Activated effector memory CD4-positive, alpha-beta T cell treated with Interleukin-2 at 50 U/mL for 16 hours (primary cell): Measurements from ENCODE around the gene FOXA3.
A peak's percentile ranks its signal among the peaks of the same experiment; 100 is the strongest.

Experiments used
- DNase-seq: peaks from one replicate; pipeline ENCODE4 v3.0.0-alpha.2; 2020

The FOXA3 gene

DNA sequence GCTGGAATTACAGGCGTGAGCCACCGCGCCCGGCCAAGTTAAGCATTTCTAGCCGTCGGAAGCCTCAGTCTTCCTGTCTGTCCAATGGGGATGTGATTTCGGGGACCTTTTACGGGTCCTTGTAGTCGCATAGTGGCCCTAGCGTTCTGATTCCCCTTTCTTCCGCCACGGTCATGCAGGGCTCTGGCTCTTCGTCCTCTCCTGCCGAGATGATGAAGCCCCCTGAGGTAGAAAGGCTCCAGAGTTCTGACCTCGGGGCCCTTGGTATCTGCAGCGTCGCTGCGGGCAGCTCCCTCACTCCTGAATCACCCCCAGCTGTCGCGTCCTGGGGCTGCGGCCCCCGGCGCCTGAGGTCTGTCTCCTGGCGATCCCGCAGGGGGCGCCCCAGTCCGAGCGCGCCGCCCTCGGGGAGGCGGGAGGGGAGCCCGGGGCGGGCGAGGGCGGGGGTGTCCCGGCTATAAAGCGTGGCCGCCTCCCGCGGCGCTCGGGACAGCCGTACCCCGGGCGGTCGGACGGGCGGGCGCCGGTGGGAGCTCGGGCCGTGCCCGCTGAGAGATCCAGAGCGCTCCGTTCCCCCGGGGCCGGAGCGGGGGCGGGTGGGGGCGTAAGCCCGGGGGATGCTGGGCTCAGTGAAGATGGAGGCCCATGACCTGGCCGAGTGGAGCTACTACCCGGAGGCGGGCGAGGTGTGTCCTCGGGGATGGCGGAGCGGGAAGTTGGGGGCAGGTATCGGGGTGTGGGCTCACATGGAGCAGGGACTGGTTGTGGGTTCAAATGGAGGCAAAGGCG lies at the start of gene FOXA3:
TSS of gene FOXA3 (plus strand) at position 487 of the 789 bp plus-strand sequence. CDS start at position 618, 131 bp downstream.
- DNase-seq: peak; percentile 48

DNA sequence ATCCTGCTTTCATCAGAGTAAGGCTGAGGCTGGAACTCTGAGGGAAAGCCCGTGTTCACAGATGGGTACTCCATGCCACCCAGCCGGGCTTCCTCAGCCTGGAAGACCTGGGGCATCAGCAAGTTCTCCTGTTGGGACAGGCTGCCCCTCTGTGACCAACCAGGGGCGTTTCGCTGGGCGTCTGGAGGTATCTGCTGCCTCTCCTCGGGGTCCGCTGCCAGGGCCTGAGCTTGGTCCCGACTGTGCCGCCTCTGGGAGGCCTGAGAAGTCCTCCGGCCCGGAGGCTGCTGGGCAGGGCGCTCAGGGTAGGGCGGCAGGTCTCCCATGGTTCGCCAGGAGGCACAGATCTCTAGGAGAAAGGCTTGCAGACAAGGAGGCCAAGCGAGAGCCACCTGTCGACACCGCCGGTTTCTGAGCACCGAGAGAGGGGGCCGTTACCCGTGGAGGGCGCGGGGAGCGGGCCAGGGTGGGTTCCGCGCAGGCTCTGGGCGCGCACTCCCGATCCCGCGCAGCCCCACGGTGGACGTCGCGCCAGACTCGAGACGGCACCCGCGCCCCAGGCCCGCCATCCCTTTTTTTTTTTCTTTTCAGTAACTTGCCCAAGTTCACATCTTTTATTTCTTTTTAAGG lies 49.2 kb upstream of the FOXA3 start, which contains the start of gene RSPH6A:
TSS of gene RSPH6A (minus strand) at position 458 of the 630 bp plus-strand sequence. CDS start at position 326, 132 bp downstream.
- no peak for DNase-seq

DNA sequence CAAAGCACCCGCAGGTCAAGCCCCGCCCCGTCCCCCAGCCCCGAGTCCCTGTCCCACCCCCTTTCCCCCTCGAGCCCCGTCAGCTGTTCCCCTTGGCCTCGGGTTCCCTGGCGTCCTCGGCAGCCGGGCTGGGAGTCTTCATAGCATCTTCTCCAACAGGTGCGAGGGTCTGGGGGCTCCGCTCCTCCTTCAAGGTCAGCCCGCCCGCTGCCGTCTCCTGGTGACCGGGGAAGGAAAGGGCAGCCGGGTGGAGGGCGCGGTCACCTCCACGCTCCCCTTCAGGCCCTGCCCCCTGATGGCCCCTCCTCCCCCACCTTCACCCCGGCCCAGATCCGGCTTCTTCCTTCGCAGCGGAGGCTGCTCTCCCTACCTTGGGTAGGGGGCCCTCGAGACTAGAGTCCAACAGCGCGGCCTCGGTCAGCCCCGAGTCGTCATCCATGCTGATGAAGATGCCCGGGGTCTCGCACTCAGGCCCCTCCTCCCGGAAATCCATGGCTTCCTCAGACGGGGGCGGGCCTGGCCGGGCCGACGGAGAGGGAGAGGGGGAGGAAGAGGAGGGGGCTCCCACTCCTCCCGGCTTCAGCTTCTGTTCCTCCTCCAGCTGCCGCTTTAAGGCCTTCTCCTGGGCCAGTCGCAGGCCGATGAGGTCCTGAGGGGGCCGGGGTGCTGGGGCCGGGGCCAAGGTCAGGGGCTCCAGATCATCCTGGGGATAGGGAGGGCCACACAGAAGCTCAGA lies 48.5 kb upstream of the FOXA3 start:
- DNase-seq: no peak

DNA sequence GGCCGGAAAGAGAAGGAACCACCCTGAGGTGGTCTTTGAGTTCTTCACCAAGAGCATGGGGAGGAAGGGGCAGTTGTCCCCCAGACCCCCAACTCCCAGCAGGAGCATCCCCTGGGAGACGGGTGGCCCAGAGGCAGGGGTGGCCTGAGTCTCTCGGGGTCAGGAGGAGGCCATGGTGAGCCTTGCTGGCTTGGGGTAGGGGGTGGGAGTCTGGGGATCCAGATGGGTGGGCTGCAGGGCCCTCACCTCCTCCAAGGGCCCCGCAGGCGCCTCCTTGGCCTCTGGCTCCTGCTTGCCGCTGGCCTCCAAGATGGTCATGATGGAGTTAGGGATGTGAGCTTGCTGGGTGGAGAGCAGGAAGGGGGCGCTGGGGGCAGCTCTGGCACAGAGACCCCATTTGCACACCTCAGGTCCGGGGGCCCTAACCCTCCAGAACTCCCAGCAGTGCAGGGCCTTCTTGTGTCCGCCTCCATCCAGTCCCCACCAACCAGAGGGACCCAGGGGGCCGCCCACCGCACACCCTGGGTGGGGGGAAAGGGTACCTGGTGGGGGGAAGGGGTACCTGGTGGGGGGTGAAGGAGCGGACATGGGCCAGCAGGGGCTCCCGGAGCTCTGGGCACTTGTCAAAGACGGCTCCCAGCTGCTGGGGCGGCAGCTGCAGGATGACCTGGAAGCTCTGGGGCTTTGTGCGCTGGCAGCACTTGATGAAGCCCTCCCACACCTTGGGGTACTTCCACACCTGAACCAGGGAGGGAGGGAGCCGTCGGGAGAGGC lies 47.7 kb upstream of the FOXA3 start:
- DNase-seq: no peak

DNA sequence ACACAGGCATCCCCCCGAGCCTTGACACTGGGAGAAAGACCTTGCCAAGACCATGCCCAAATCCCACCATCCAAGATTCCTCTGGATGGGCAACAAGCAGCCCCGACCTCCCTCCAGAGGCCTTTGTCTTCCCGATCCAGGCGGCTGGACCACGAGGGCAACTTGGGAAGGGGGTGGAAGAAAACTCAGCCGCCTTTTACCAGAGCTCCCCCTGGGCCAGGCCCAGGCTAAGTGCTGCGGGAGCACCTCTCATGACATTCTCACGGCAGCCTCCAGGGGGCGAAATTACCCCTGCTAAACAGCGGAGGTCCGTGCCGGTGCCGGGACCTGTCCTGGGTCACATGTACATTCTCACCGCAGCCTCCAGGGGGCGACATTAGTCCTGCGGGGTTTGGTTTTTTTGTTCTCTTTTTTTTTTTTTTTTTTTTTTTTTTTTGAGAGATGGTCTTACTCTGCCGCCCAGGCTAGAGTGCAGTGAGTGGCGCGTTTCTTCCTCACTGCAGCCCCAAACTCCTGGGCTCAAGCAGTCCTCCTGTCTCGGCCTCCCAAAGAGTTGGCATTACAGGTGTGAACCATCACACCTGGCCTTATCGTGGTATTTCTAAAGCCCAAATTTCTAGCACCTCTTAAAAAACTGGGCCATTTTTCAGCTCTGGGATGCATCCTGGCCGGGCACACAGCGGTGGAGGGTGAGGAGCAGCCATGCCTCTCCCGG lies 47.0 kb upstream of the FOXA3 start:
- DNase-seq: peak; percentile 89

DNA sequence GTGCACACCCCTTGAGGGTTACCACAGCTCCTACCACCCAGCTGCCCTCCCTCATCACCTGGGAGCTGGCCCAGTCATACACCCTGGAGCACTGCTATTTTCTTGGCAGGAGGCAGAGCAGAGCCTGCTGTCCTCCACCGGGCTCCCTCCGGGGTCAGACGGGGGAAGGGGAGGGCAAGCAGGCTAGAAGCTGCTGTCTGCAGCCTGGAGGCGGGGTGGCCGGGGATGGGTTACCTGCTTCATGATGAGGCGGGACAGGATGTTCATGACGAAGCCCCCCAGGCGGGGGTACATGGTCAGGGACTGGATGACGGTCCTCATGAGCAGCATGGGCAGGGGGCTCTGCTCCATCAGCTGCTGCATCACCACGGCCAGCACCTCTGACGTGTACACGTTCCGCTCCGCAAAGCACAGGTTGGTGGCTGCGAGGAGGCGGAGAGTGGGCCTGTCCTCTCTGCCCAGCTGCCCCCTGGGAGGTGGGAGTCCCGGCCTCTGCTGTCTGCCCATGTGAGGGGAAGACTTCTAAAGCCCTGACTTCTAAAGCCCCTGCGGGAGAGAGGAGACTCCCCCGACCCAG lies 46.3 kb upstream of the FOXA3 start:
- DNase-seq: no peak

DNA sequence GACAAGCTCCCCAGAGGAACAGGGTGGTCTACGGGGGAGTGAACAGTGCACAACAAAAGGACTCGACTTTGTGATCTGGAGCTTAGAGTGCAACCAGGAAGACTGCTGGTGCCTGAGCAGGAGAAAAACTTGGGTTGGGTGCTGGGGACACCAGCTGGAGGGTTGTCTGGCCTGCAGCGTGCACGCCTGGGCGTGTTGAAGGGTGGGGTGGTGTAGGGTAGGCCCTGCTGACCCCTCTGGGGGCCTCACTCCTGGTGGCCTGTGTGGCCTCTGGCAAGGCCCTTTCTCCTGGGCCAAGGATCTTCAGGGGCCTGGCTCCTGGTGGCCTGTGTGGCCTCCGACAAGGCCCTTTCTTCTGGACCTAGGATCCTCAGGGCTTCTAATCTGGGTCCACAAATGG lies 44.4 kb upstream of the FOXA3 start:
- DNase-seq: no peak

DNA sequence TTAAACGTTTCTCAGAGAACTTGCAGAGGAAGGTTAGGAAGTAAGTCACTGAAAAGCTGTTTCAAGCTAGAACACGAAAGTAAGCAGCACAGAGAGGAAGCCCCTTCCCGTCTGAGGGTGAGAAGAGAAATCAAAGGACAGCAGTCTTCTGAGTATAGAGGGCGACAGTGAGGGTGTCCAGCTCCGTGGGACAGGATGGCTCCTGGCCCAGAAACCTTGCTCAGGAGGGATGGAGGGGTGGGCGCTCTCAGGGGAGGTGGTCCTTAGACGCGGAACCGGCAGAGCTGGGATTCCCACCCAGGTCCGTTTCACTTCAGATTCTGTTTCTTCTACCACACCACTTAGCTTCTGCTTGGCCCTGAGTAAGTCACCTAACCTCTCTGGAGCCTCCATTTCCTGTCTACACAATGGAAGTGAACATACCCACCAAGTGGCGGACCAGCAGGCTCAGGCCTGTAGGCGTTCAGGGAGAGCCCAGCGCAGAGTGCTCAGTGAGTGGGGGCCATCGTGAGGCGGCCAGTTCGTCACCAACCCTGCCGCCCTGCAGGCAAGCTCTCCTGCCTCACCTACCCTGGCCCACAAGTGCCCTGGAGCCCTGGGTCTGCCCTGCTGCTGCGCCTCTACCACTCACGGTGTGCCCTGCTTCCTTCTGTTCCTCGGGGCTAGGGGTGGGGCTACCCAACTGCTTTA lies 43.6 kb upstream of the FOXA3 start:
- DNase-seq: no peak

DNA sequence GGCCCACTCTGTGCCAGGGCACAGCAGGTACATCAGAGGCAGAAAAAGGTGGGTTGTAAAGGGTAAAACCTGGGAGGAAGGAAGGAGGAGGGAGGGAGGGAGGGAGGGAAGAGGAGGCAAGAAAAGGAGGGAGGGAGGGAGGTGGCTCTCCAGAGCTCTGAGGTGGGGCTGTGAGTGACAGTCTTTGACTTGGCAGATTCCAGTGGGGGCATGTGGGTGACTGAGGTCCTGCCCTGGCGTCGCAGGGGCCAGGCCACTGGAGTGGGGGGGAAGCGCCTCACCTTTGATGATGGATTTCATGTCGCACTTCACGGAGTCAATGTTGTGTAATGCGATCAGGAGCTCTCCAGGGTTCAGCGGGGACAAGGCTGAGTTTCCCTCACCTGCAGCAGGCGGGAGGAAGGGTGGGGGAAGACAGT lies 43.0 kb upstream of the FOXA3 start:
- no peak for DNase-seq

DNA sequence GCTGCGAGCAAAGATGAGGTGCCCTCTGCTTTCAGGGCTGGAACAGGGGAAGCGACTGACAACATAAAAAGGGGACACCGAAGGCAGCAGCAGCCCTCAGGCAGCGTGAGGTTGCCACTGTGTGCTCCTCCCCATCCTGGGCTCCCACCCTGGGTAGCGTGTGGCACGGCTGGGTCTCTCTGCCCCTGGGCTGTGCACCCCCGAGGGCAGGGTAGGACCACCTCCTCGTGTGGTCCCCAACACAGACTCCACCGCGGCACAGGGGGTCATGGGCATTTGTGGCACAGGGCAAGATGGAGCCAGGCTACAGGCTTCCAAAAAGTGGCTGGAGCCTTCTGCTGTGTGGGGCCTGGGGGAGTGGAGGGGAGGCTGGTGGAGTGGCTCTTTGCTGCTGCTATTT lies 42.6 kb upstream of the FOXA3 start:
- no peak for DNase-seq

DNA sequence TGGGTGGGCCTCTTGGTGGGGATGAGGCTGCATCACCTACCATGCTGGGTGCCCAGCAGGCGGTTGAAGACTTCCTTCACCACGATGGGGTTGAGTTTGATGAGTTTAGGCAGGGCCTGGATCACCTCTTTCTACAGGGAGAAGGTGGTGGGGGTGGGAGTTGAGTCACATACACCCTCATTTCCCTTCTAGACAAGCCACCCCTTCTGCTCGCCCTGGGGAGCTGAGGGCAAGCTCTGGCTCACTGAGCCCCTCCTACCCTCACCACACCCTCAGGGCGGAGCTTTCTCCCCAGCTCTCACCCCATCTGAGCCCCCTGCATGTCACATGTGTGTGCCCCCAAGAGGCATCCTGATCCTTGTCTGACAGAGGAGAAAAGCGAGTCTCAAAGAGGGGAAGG lies 41.4 kb upstream of the FOXA3 start:
- DNase-seq: no peak

DNA sequence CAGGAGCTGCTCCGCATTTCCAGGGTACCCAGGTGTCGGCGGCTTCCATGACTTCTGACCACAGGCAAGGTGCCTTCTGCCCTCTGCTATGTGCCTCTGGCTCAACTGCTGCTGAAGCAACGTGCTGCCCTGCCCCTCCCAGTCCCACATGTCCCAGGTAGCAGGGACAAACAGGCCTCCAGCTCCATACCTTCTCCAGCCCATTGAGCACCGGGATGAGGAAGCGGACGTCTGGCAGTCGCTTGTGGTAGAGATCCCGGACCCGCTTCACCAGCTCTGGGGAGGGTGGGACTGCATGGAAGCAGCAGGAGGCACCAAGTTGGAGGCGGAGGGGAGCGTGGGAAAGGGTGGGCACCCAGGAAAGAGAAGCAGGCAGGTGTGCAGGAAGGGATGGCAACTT lies 40.9 kb upstream of the FOXA3 start:
- DNase-seq: no peak

DNA sequence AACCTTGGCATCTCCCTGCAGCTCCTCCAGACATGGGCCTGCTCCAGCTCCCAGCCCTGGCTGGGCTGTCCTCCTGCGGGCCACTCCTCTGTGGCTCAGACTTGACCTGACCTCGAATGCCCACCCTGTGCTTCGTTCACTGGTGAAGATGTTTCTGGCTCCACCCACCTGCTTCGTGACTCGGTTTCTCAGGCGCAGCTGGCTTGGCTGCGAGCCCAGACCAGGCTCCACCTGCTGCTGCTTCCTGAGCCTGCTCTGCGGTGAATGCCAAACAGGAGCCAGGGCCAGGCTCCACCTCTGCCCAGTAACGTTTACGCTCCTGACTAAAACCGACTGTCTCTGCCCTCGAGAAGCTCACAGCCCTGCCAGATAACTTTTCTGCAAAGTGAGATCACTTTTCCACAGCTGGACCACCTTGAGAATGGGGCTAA lies 40.1 kb upstream of the FOXA3 start:
- DNase-seq: no peak

DNA sequence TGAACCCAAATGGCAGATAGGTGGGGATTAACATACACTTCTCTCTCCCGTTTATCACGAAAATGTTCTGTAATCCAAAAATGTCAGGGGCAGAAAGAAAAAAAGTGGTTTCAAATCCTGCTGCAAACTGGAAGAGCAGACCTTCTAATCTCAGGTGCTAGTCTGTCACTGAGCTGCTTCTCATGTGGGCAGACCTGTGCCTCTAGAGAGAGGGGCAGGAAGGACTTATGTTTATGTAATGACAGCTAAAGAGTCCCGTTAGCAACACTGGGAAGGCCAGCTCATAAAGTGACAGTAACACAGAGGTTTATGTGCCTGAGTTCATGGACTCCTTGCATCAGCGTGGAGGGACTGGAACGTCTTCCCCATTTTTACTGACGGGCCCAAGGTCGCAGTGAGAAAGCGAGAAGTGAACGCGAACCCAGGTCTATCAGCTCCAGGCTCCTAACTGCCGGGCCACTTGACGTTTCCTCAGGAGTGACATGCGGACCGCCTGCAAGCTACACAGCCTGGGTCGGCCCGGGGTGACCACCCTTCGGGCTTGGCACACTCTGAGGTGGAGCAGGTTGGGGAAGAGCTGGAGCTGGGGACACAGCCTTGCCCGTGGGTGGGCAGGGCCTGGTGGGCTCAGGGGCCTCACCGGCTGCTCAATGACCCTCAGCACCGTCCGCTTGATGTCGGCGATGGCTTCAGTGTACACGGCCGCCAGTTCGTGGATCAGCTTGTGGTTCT lies 39.4 kb upstream of the FOXA3 start:
- DNase-seq: no peak

DNA sequence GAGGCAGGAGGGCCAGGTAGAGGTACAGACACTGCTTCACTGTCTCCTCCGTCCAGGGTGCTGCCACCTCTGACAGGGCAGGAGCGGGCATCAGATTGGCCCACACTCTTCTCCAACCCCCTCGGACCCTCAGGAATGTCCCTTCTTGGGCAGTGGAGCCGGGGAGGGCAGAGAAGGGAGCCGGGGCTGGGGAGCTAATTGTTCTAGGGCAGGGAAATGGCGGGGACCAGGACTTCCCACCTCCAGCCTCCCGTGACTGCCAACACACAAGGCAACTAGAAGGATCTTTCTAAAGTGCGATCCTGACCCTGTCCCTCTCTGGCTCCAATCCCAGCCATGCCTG lies 38.9 kb upstream of the FOXA3 start:
- DNase-seq: no peak

DNA sequence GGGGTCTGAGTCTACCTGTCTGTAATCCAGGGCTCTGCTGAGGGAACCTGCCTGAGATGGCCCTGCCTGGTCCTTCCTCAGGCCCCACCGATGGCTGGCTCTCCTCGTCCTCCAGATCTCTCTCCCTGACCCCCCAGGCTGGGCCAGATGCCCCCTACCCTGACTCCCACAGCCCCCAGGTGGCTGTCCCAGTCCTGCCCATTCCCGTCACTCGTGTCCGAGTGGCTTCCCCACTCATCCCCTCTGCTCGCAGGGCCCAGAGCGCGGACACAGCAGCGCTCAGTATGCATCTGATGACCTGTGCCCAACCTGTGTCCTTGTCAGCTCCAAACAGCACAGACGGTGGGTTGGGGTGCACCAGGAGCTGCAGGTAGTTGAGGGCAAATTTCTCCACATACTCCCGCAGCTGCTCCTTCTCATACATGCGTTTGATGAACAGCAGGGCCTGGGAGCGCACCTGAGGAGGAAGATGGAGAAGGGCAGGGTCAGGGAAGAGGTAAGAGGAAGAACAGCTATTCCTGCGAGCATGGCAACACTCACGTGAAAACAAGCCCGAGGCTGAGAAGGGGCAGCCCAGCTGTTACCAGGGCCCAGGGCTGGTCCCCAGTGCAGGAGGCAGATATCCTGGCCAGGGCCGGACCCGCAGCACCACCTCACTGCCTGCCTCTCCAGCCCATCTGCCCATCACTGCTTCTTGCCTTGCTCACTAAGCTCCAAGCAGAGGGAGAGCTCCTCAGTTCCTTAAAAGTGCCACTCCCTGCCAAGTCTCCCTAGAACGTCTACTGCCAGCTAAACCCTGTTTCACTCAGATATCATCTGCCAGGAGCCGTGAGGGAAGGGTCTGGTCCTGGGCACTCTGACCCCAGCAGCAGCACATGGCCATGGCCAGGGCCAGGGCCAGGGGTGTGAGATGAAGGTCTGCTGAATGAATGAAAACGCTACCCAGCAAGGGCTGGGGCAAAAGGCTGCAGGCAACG lies 37.9 kb upstream of the FOXA3 start:
- no peak for DNase-seq

DNA sequence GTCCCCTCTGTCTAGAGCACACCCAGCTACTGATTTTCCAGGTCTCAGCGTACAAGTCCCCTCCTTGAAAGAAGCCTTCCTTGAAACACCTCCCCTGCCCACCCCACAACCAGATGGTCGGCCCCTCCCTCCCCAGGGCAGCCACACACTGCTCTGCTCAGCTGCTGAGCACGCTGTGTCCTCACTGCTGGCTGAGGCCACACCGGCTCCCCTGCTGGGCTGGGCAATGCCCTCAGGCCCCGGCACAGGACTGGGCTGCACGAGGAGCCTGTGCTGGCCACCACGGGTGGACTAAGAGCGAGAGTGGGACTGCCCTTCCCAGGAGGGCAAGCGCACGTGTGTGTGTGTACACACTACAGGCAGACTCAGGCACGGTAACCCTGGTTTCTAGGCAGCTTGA lies 37.2 kb upstream of the FOXA3 start:
- DNase-seq: no peak

DNA sequence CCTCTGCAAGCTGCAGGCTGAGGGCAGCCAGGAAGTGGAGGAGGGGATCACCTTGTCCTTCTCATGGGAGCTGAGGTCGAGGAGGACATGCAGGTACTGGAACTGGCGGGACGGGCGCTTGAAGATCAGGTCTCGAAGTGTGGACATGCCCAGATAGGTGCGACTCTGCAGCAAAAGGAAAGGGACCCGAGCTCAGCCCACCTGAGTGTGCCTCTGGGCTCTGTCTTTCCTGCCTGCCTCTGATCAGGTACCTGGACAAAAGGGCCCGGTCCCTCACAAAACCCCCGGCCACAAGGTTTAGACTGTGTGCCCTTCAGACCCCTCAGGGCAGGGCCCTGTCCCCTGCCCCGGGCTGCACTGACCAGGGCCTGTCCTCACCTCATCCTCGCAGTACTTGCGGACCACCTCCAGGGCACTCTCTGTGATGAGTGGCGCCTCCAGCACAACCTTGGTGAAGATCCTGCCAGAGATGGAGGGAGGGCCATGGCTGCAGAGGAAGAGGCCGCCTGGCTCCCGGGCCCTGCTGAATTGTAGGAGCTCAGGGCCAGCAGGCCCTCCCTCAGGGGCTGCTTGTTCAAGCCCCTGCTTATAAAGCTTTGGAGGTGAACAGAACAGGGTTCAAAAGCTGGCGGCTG lies 36.5 kb upstream of the FOXA3 start:
- no peak for DNase-seq

DNA sequence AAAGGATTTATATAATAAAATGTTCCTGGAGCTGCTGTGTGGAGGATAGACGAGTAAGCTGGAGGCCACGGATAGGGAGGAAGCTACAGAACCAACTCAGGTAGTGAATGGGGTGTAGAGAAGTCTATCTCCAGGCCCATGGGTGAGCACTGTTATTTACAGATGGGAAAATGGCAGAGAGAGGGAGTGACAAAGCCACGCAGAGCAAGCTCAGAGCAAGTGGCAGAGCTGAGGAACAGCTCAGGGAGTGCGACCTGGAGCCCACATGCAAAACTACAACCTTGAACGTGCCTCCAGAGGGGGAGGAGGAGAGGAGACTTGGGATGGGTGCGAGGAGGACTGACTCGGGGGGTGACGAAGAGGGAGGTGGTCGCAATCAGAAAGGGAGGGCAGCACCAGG lies 35.6 kb upstream of the FOXA3 start:
- DNase-seq: no peak
